Spinal cord (tissue), 10 donors: ENCODE data around the gene BNIP5. TPM values are rescaled to one million over a fixed set of nuclear protein-coding genes. Genes with fewer than 3 reads are reported as not detected.
A peak's percentile ranks its signal among the peaks of the same experiment; 100 is the strongest.

Experiments used
- DNase-seq, 6 donors: peaks; one replicate each; pipeline versions ENCODE4 v3.0.0 to v3.0.0-alpha.2; 2013 to 2015; ENCODE audit warnings: low spot score in 6 of 6, low read depth in 4 of 6
- H3K27ac ChIP-seq: one replicate; pipeline ENCODE4 v1.5.1; 2013; ENCODE audit warnings: low read depth, low read length, control low read depth
- H3K27me3 ChIP-seq: one replicate; pipeline ENCODE4 v1.6.1; 2013; ENCODE audit warnings: low read length; ENCODE audit not compliant: control insufficient read depth, insufficient read depth
- H3K36me3 ChIP-seq: one replicate; pipeline ENCODE4 v1.6.1; 2013; ENCODE audit warnings: low read length; ENCODE audit not compliant: control insufficient read depth, insufficient read depth
- H3K4me1 ChIP-seq: one replicate; pipeline ENCODE4 v1.6.1; 2013; ENCODE audit warnings: low read length; ENCODE audit not compliant: control insufficient read depth, insufficient read depth
- H3K4me3 ChIP-seq: one replicate; pipeline ENCODE4 v1.5.1; 2013; ENCODE audit warnings: low read depth, low read length, control low read depth
- H3K9me3 ChIP-seq: one replicate; pipeline ENCODE4 v1.6.1; 2013; ENCODE audit warnings: low read length; ENCODE audit not compliant: control insufficient read depth, insufficient read depth
- WGBS: methylation state at CpG from one replicate; pipeline ENCODE4 v1.1.5; 2013; ENCODE audit warnings: missing lambda C conversion rate; ENCODE audit not compliant: insufficient coverage; 5-methylcytosine and 5-hydroxymethylcytosine counted together
- polyA plus RNA-seq, 2 donors: library from polyadenylated mRNA; unstranded; fragments of 120-200 nt; gene quantifications; one replicate each; pipeline ENCODE4 v1.2.1, GENCODE V29; 2013; ENCODE audit not compliant: insufficient read length in 2 of 2
- total RNA-seq, 2 donors: library from RNA; depleted of rRNA in 1 of 2; stranded (reverse); fragments of 120-200 nt in 1 of 2; fragments of >200 nt in 1 of 2; gene quantifications; one replicate each; pipeline versions ENCODE4 v1.2.3 to v1.2.4, GENCODE V29; 2013 to 2014
- donor health status: healthy.

Gene BNIP5
- total and polyA plus RNA-seq, 4 donors: under 0.01 to 0.06 (median 0.05) TPM; not detected in 1

DNA sequence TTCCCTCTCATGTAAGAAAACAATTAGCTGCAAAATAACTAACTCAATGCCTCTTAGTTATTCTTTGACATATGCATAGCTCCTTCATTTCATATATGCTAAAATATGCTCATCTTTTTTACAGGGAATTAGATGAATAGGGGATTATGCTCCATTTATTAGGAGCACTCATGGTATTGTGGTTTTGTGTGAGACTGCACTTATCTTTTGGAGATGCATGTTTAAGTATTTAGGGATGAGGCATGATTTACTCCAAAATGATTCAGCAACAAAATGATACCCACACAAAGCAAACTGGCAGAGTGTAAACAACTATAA lies 8.8 kb downstream of the BNIP5 start:
- H3K36me3 ChIP-seq: no peaks in the 10 kb centered on the region
- peaks cover 31% of the 10 kb centered on the region for H3K4me1 ChIP-seq
- no peak overlapping the region for H3K27ac ChIP-seq

DNA sequence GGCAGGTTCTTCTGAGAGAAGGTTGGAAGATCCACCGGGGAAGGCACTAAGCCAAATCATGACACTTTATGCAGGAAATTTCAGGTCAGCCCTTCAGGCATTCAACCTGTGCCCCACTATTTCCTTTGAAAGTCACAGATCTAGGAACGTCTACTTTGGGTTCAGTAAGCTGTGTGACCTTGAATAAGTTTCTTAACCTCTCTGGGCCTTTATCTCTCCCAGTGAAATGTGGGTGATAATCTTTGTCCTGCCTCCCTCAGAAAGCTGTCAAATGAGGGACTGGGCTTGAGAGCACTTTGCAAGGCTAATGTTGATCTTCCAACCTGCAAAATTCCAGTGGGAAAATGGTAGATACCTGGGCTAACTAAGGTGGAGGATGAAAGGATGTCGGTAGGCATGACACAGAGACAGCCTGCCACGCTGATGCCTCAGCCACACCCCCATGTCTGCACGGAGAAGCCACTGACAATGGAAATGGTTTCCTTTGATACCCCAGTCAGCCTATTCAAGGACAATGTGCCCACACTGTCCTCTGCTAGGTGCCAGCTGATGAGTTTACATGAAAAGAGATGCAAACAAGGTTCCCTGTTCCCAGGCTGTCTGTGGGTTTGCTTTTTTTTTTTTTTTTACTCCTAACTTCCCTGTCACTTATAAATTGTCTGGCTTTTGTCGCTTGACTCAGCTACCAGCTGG lies 9.3 kb downstream of the BNIP5 start:
- Histone ChIP-seq H3K9me3 (no peaks in the 10 kb centered on the region), H3K4me3 (no peak overlapping the region), H3K4me1 (peaks cover 34% of the 10 kb centered on the region), H3K27me3 (no peaks in the 10 kb centered on the region), H3K36me3 (no peaks in the 10 kb centered on the region), H3K27ac (no peak overlapping the region)
- 35% methylated on average over 5 of the region's 6 CpGs for WGBS
- peak in 2 of 6 donors; percentile 43 to 65 for DNase-seq

More for the DNA sequence above, 8.8 kb downstream of the BNIP5 start:
- Histone ChIP-seq H3K4me3 (no peak overlapping the region), H3K27me3 (no peaks in the 10 kb centered on the region), H3K9me3 (no peaks in the 10 kb centered on the region)
- no peak for DNase-seq

DNA sequence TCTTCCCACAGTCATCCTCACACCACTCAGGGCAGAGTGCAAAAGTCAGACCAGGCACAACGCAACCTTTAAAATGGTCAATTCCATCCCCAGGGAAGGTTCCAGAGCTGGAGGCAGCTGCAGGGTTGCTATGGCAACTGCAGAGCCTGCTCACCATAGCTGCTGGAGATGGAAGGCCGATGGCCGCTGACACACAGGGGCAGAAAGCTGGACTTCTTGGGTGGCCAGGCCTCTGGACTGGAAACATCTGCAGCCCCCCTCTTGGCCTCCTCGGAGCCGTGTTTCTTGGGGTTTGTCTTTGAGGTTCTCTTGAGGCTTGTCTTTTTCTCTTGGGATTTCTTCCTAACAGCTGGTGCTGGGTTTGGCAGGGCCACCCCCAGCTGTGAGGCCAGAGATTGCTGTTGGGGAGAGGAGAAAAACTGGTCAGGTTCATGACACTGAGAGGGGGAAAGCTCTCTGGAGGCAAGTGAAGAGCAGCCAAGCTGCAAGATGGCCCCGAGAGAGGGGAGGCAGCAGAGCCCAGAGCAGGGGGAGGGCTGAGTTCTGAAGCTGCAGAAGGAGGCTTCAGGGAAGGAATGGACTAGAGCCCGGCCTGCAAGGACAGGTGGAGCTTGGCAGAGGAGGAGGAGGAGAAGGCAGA lies 10.2 kb downstream of the BNIP5 start:
- Histone ChIP-seq H3K4me3 (no peak overlapping the region), H3K27ac (no peak overlapping the region), H3K9me3 (no peaks in the 10 kb centered on the region), H3K4me1 (peaks cover 36% of the 10 kb centered on the region), H3K27me3 (no peaks in the 10 kb centered on the region), H3K36me3 (no peaks in the 10 kb centered on the region)
- WGBS: 14% methylated on average over 5 of the region's 7 CpGs
- DNase-seq: peak in 3 of 6 donors; percentile 50 to 91 (median 66)

DNA sequence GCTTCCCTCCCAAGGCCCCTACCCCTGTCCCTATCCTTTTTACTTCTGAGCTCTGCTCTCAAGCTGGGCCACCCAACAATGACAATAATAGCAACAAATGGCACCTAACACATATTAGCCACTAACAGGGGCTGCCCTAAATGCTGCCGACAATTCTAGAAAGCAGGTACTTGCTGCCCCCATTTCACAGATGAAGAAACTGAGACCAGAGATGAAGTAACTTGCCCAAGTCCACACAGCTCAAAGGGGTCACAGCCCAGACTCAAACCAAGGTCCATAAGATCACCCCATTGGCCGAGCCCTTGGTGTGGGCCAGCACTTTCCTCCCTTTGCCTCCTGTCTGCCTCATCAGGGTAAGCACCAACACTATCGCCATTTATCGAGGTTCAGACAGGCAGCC lies 12.0 kb downstream of the BNIP5 start:
- H3K36me3 ChIP-seq: no peaks in the 10 kb centered on the region

DNA sequence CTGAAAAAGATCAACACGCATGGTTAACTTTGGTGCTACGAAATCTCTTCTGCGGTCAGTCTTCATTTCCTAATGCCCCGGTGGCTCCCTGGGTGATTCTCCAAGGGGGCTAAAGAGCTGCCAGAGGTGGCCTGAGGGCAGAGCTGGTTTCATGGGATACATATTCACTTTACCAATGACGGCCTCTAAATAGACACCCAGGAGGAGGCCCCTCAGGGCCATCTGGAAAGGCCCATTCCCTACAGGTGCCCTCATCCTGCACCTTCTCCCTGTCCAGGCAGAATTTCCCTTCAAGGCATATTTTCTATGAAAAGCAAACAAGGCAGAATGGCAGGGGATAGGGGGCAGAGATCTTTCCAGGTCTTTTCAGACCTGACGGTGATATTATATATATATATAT lies 12.5 kb downstream of the BNIP5 start:
- H3K4me1 ChIP-seq: peaks cover 28% of the 10 kb centered on the region
- 62% methylated on average over 5 of the region's 6 CpGs for WGBS
- no peaks in the 10 kb centered on the region for H3K36me3 ChIP-seq
- no peak overlapping the region for H3K27ac ChIP-seq
- no peak for DNase-seq
- H3K27me3 ChIP-seq: no peaks in the 10 kb centered on the region
- H3K4me3 ChIP-seq: no peak overlapping the region
- no peaks in the 10 kb centered on the region for H3K9me3 ChIP-seq

More for the DNA sequence above, 12.0 kb downstream of the BNIP5 start:
- Histone ChIP-seq H3K27ac (no peak overlapping the region), H3K27me3 (no peaks in the 10 kb centered on the region), H3K9me3 (no peaks in the 10 kb centered on the region), H3K4me3 (no peak overlapping the region), H3K4me1 (peaks cover 28% of the 10 kb centered on the region)
- 91% methylated on average over 4 of the region's 4 CpGs for WGBS
- no peak for DNase-seq

DNA sequence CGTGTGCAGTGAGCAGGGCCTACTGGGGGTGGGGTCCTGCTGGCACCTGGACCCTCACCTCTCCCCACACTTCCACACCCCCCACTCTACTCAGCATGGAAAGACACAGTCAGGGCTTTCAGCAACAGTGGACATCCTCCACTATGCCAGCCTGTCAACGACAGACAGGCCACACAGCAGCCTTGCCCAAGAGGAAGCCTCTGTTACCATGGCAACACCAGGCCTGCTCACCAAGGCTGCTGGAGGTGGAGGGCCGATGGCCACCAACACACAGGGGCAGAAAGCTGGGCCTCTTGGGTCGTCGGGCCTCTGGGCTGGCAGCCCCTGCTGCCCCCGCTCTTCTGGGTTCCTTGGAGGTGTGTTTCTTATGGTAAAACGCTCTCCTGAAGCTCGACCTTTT lies 13.6 kb downstream of the BNIP5 start:
- Histone ChIP-seq H3K9me3 (no peaks in the 10 kb centered on the region), H3K4me1 (peaks cover 28% of the 10 kb centered on the region), H3K27ac (no peak overlapping the region), H3K27me3 (no peaks in the 10 kb centered on the region), H3K4me3 (no peak overlapping the region), H3K36me3 (no peaks in the 10 kb centered on the region)
- DNase-seq: peak in 3 of 6 donors; percentile 44 to 91 (median 64)
- WGBS: 8% methylated on average over 4 of the region's 8 CpGs

DNA sequence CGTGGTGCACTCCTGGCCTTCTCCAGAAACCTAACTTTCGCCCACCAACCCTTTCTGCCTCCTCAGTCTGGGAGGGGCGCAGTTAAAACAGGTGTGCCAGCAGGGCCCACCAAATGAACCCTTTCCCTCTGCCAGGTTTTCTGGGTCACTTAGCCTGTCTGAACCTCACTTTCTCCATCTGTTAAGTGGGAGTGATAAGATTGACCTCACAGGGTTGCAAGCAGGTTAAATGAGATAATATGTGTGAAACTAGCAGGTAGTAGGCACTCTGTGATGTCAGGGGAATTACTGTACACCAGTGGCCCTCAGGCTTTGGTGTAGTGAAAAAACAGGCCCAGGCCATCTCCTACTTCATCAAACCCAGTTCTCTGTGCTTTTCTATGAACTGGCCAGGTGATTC lies 14.1 kb downstream of the BNIP5 start:
- no peaks in the 10 kb centered on the region for H3K9me3 ChIP-seq
- no peak for DNase-seq
- peaks cover 28% of the 10 kb centered on the region for H3K4me1 ChIP-seq
- no peaks in the 10 kb centered on the region for H3K36me3 ChIP-seq
- H3K4me3 ChIP-seq: no peak overlapping the region
- no peaks in the 10 kb centered on the region for H3K27me3 ChIP-seq
- H3K27ac ChIP-seq: no peak overlapping the region
- 95% methylated on average over 2 of the region's 3 CpGs for WGBS

DNA sequence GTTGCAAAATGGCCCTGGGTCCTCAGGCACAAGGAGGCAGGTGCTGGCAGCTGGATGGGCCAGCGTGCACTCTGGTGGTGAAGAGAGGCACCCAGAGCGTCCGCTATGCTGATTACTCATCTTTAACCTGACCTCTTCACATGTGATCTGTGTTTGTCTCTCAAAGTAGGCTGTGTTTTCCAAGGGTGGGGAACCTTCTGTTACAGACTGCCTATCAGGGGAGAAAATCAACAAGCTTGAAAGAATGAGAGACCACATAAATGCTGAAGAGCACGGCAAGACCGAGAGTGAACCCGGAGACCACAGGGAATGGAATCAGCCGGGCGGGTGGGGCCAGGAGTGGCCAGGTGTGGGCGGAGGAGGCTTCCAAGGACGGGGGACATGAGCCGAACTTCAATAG lies 16.2 kb downstream of the BNIP5 start:
- no peak overlapping the region for H3K27ac ChIP-seq
- no peak overlapping the region for H3K4me3 ChIP-seq
- H3K9me3 ChIP-seq: no peaks in the 10 kb centered on the region
- no peaks in the 10 kb centered on the region for H3K36me3 ChIP-seq
- DNase-seq: no peak
- 89% methylated on average over 9 of the region's 11 CpGs for WGBS
- peaks cover 14% of the 10 kb centered on the region for H3K4me1 ChIP-seq
- no peaks in the 10 kb centered on the region for H3K27me3 ChIP-seq

DNA sequence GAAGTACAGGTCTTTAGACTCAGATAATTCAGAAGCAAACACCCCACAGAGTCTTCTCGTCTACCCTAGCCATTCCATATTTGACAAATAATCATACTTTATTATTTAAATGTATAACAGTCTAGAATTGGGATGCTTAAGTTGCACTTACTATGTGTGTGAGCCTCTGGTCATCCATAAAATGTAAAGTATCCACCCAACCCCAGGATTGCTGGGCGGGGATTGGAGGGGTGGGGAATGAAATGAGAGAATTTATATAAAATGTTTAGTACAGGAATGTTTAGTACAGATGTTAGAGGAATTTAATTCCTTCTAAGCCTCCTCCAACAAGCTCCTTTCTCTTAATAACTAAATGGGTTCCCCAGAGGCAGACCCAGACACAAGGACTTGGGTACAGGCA lies 16.9 kb downstream of the BNIP5 start:
- no peak overlapping the region for H3K4me3 ChIP-seq
- no peak for DNase-seq
- H3K27me3 ChIP-seq: no peaks in the 10 kb centered on the region
- H3K4me1 ChIP-seq: peaks cover 12% of the 10 kb centered on the region
- no peak overlapping the region for H3K27ac ChIP-seq
- H3K36me3 ChIP-seq: no peaks in the 10 kb centered on the region
- no peaks in the 10 kb centered on the region for H3K9me3 ChIP-seq
- WGBS: no CpG with 5 or more reads among the region's 2 CpGs

DNA sequence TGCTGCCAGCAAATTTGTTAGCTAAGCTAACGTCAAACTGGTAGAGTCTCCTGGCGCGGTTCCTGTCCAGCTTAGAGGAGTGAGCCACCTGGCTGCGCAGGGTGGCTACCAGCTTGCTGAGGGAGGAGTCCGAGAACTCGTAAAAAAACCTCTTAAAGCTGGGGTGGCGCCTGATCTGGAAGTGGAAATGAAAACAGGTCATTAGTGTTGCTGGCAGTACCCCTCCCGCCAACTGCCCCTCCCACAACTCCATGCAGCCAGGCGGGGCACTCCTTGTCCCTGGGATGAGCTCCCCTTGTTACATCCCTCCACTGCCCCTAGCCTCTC lies 17.3 kb downstream of the BNIP5 start:
- DNase-seq: no peak
- H3K36me3 ChIP-seq: no peaks in the 10 kb centered on the region
- H3K27me3 ChIP-seq: no peaks in the 10 kb centered on the region
- no peak overlapping the region for H3K4me3 ChIP-seq
- no peak overlapping the region for H3K27ac ChIP-seq
- WGBS: 73% methylated on average over 6 of the region's 9 CpGs
- H3K4me1 ChIP-seq: peaks cover 12% of the 10 kb centered on the region
- no peaks in the 10 kb centered on the region for H3K9me3 ChIP-seq
